Panc1 (cell line): Measurements from ENCODE around the gene ATM.
"Not testable (repeated sequence)": the region's sequence is repeated elsewhere in the genome, so short reads cannot be mapped to it uniquely, and the experiment has no call there.

Experiments
- CTCF ChIP-seq: fragments of 450-650 bp; IDR thresholded peaks from 2 replicates; pipeline ENCODE4 v1.5.1; 2017; ENCODE audit warnings: mild to moderate bottlenecking
- POLR2AphosphoS5 ChIP-seq: IDR thresholded peaks from 2 replicates; pipeline ENCODE4 v1.6.1; 2012; ENCODE audit warnings: mild to moderate bottlenecking, low read depth, low read length, moderate library complexity
- REST ChIP-seq, 2 experiments: IDR thresholded peaks; 2 replicates each; pipeline ENCODE4 v1.6.1; 2011 to 2012; ENCODE audit warnings: low read depth in 2 of 2, control low read depth in 1 of 2, low read length in 1 of 2, mild to moderate bottlenecking in 1 of 2, moderate library complexity in 1 of 2; ENCODE audit not compliant: insufficient read depth in 1 of 2

- not testable (repeated sequence) for TF ChIP-seq CTCF; REST (IDR thresholded peaks at IDR 0.05; ENCODE audit: insufficient read depth in 1 of 2, low read depth in 2 of 2, low read length in 1 of 2); POLR2AphosphoS5
Measured at GRCh38 chr11:108276985-108277616, 54.2 kb downstream of the ATM start.
